Duodenal mucosa (tissue), 2 donors: ENCODE results near the gene GATA1.

Experiments
- H3K27ac ChIP-seq: one replicate; pipeline ENCODE4 v1.7.0; 2013; ENCODE audit warnings: low read depth, low read length
- H3K27me3 ChIP-seq, 2 donors: one replicate each; pipeline ENCODE4 v1.7.0; 2013; ENCODE audit warnings: low read length in 2 of 2, control low read depth in 1 of 2; ENCODE audit not compliant: insufficient read depth in 2 of 2, control insufficient read depth in 1 of 2
- H3K36me3 ChIP-seq, 2 donors: one replicate each; pipeline ENCODE4 v1.7.0; 2013; ENCODE audit warnings: low read length in 2 of 2, control low read depth in 1 of 2; ENCODE audit not compliant: insufficient read depth in 2 of 2, control insufficient read depth in 1 of 2
- H3K4me1 ChIP-seq, 2 donors: one replicate each; pipeline ENCODE4 v1.7.0; 2013; ENCODE audit warnings: low read length in 2 of 2, control low read depth in 1 of 2; ENCODE audit not compliant: insufficient read depth in 2 of 2, control insufficient read depth in 1 of 2
- H3K4me3 ChIP-seq, 2 donors: one replicate each; pipeline ENCODE4 v1.7.0; 2013; ENCODE audit warnings: low read length in 2 of 2, low read depth in 1 of 2
- H3K9ac ChIP-seq, 2 donors: one replicate each; pipeline ENCODE4 v1.7.0; 2013; ENCODE audit warnings: low read length in 2 of 2, low read depth in 1 of 2
- H3K9me3 ChIP-seq, 2 donors: one replicate each; pipeline ENCODE4 v1.7.0; 2013; ENCODE audit warnings: low read length in 2 of 2, control low read depth in 1 of 2; ENCODE audit not compliant: control insufficient read depth in 1 of 2

GATA1 gene

DNA sequence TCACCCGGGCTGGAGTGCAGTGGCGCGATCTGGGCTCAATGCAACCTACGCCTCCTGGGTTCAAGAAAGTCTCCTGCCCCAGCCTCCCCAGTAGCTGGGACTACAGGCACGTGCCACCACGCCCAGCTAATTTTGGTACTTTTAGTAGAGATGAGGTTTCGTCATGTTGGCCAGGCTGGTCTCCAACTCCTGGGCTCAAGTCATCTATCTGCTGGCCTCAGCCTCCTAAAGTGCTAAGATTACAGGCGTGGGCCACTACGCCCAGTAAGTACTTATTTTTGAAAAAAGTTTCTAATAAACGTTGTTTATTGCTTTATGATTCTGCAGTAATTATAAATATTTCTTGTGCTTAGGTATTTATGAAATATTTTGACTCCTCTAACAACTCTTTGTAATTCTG, 53.3 kb downstream of the GATA1 start:
- Histone ChIP-seq H3K4me1 (peaks cover 0 to 3% of the 10 kb centered on the region in 2 donors), H3K4me3 (no peak overlapping the region), H3K9me3 (no peaks in the 10 kb centered on the region), H3K27me3 (peaks cover 2% of the 10 kb centered on the region in 2 donors), H3K27ac (no peak overlapping the region), H3K36me3 (no peaks in the 10 kb centered on the region), H3K9ac (no peak overlapping the region)
